ENCODE results near the gene GALNT7.

GALNT7 gene

GRCh38 chr4:173195109-173195508 is 26.5 kb downstream of the GALNT7 start:
- Histone ChIP-seq H2BK120ac (ENCODE audit: low read depth, low read length) (no peak overlapping the region), H3K79me1 (ENCODE audit: low read depth, low read length) (peaks cover 5% of the 10 kb centered on the region), H3K27ac (replicated peaks; ENCODE audit: low read length) (no peak overlapping the region), H2AK5ac (ENCODE audit: low read depth, low read length) (no peak overlapping the region), H2BK5ac (ENCODE audit: low read length) (no peak overlapping the region), H3K4me2 (ENCODE audit: insufficient read depth, low read length, poor library complexity, severe bottlenecking) (no peak overlapping the region), H2BK15ac (ENCODE audit: low read length) (no peak overlapping the region), H2BK12ac (ENCODE audit: low read length) (no peak overlapping the region), H3K9ac (ENCODE audit: low read depth, low read length, poor library complexity) (no peak overlapping the region), H3K4ac (ENCODE audit: low read length) (no peak overlapping the region), H3K9me3 (replicated peaks in 1 of 2; ENCODE audit: control insufficient read depth in 2 of 2, insufficient read depth in 1 of 2, low read depth in 1 of 2, low read length in 2 of 2) (no peaks in the 10 kb centered on the region), H3K4me1 (ENCODE audit: control insufficient read depth in 2 of 2, insufficient read depth in 1 of 2, low read depth in 1 of 2, low read length in 2 of 2) (peaks cover 1 to 16% of the 10 kb centered on the region in 2 donors), H4K91ac (ENCODE audit: low read depth, low read length, poor library complexity) (no peak overlapping the region), H2AFZ (ENCODE audit: low read length) (no peak overlapping the region), H3K27me3 (ENCODE audit: control insufficient read depth in 3 of 3, insufficient read depth in 3 of 3, low read depth in 1 of 3, low read length in 3 of 3) (no peaks in the 10 kb centered on the region), H3K4me3 (ENCODE audit: low read length in 2 of 2) (no peak overlapping the region), H3K23ac (ENCODE audit: low read depth, low read length, poor library complexity) (no peak overlapping the region), H3K14ac (ENCODE audit: low read length) (no peak overlapping the region), H3K36me3 (replicated peaks in 1 of 2; ENCODE audit: control insufficient read depth in 2 of 2, insufficient read depth in 2 of 2, low read length in 2 of 2) (no peaks in the 10 kb centered on the region), H4K8ac (ENCODE audit: low read depth, low read length) (no peak overlapping the region), H3K18ac (ENCODE audit: low read length) (no peak overlapping the region)
- no CpG with 5 or more reads among the region's 3 CpGs for WGBS, 2 donors (ENCODE audit: extremely low coverage in 2 of 2, insufficient read length in 2 of 2, insufficient replicate concordance in 1 of 2)
- no peak for DNase-seq (ENCODE audit: low spot score)

GRCh38 chr4:173199553-173199952 is 30.9 kb downstream of the GALNT7 start:
- H4K91ac ChIP-seq (ENCODE audit: low read depth, low read length, poor library complexity) = no peak overlapping the region
- no peak overlapping the region for H2BK15ac ChIP-seq (ENCODE audit: low read length)
- no peak overlapping the region for H3K4ac ChIP-seq (ENCODE audit: low read length)
- H3K4me2 ChIP-seq (ENCODE audit: insufficient read depth, low read length, poor library complexity, severe bottlenecking) = no peak overlapping the region
- H3K27ac ChIP-seq (replicated peaks; ENCODE audit: low read length) = no peak overlapping the region
- no peak overlapping the region for H3K4me3 ChIP-seq (ENCODE audit: low read length in 2 of 2)
- DNase-seq (ENCODE audit: low spot score) = no peak
- no peaks in the 10 kb centered on the region for H3K4me1 ChIP-seq (ENCODE audit: control insufficient read depth in 2 of 2, insufficient read depth in 1 of 2, low read depth in 1 of 2, low read length in 2 of 2)
- H2BK12ac ChIP-seq (ENCODE audit: low read length) = no peak overlapping the region
- H3K14ac ChIP-seq (ENCODE audit: low read length) = no peak overlapping the region
- H4K8ac ChIP-seq (ENCODE audit: low read depth, low read length) = no peak overlapping the region
- peaks cover 1 to 10% of the 10 kb centered on the region in 2 donors for H3K9me3 ChIP-seq (replicated peaks in 1 of 2; ENCODE audit: control insufficient read depth in 2 of 2, insufficient read depth in 1 of 2, low read depth in 1 of 2, low read length in 2 of 2)
- H3K79me1 ChIP-seq (ENCODE audit: low read depth, low read length) = peaks cover 5% of the 10 kb centered on the region
- no peak overlapping the region for H2AK5ac ChIP-seq (ENCODE audit: low read depth, low read length)
- no peak overlapping the region for H2BK5ac ChIP-seq (ENCODE audit: low read length)
- no peak overlapping the region for H2BK120ac ChIP-seq (ENCODE audit: low read depth, low read length)
- H2AFZ ChIP-seq (ENCODE audit: low read length) = no peak overlapping the region
- no peak overlapping the region for H3K23ac ChIP-seq (ENCODE audit: low read depth, low read length, poor library complexity)
- no CpG with 5 or more reads among the region's 4 CpGs for WGBS, 2 donors (ENCODE audit: extremely low coverage in 2 of 2, insufficient read length in 2 of 2, insufficient replicate concordance in 1 of 2)
- peaks cover 0 to 6% of the 10 kb centered on the region in 2 donors for H3K36me3 ChIP-seq (replicated peaks in 1 of 2; ENCODE audit: control insufficient read depth in 2 of 2, insufficient read depth in 2 of 2, low read length in 2 of 2)
- H3K27me3 ChIP-seq (ENCODE audit: control insufficient read depth in 3 of 3, insufficient read depth in 3 of 3, low read depth in 1 of 3, low read length in 3 of 3) = no peaks in the 10 kb centered on the region
- no peak overlapping the region for H3K9ac ChIP-seq (ENCODE audit: low read depth, low read length, poor library complexity)
- H3K18ac ChIP-seq (ENCODE audit: low read length) = no peak overlapping the region

GRCh38 chr4:173200103-173200884 is 31.7 kb downstream of the GALNT7 start:
- Histone ChIP-seq H3K14ac (ENCODE audit: low read length) (no peak overlapping the region), H3K4me2 (ENCODE audit: insufficient read depth, low read length, poor library complexity, severe bottlenecking) (no peak overlapping the region), H3K36me3 (replicated peaks in 1 of 2; ENCODE audit: control insufficient read depth in 2 of 2, insufficient read depth in 2 of 2, low read length in 2 of 2) (peaks cover 2 to 13% of the 10 kb centered on the region in 2 donors), H3K9ac (ENCODE audit: low read depth, low read length, poor library complexity) (no peak overlapping the region), H3K79me1 (ENCODE audit: low read depth, low read length) (peaks cover 8% of the 10 kb centered on the region), H3K4me1 (ENCODE audit: control insufficient read depth in 2 of 2, insufficient read depth in 1 of 2, low read depth in 1 of 2, low read length in 2 of 2) (no peaks in the 10 kb centered on the region), H3K27ac (replicated peaks; ENCODE audit: low read length) (no peak overlapping the region), H2BK5ac (ENCODE audit: low read length) (no peak overlapping the region), H3K23ac (ENCODE audit: low read depth, low read length, poor library complexity) (no peak overlapping the region), H2AFZ (ENCODE audit: low read length) (no peak overlapping the region), H2BK12ac (ENCODE audit: low read length) (no peak overlapping the region), H3K4ac (ENCODE audit: low read length) (no peak overlapping the region), H3K18ac (ENCODE audit: low read length) (no peak overlapping the region), H2BK120ac (ENCODE audit: low read depth, low read length) (no peak overlapping the region), H3K27me3 (ENCODE audit: control insufficient read depth in 3 of 3, insufficient read depth in 3 of 3, low read depth in 1 of 3, low read length in 3 of 3) (no peaks in the 10 kb centered on the region), H4K8ac (ENCODE audit: low read depth, low read length) (no peak overlapping the region), H3K4me3 (ENCODE audit: low read length in 2 of 2) (no peak overlapping the region), H3K9me3 (replicated peaks in 1 of 2; ENCODE audit: control insufficient read depth in 2 of 2, insufficient read depth in 1 of 2, low read depth in 1 of 2, low read length in 2 of 2) (peaks cover 4 to 17% of the 10 kb centered on the region in 2 donors), H2BK15ac (ENCODE audit: low read length) (no peak overlapping the region), H2AK5ac (ENCODE audit: low read depth, low read length) (no peak overlapping the region), H4K91ac (ENCODE audit: low read depth, low read length, poor library complexity) (no peak overlapping the region)
- WGBS, 2 donors (ENCODE audit: extremely low coverage in 2 of 2, insufficient read length in 2 of 2, insufficient replicate concordance in 1 of 2) = no CpG with 5 or more reads among the region's 4 CpGs
- no peak for DNase-seq (ENCODE audit: low spot score)

GRCh38 chr4:173202395-173202794 is 33.8 kb downstream of the GALNT7 start:
- Histone ChIP-seq H3K27ac (replicated peaks; ENCODE audit: low read length) (no peak overlapping the region), H3K79me1 (ENCODE audit: low read depth, low read length) (peaks cover 10% of the 10 kb centered on the region), H3K4ac (ENCODE audit: low read length) (no peak overlapping the region), H2BK15ac (ENCODE audit: low read length) (no peak overlapping the region), H3K23ac (ENCODE audit: low read depth, low read length, poor library complexity) (no peak overlapping the region), H3K9me3 (replicated peaks in 1 of 2; ENCODE audit: control insufficient read depth in 2 of 2, insufficient read depth in 1 of 2, low read depth in 1 of 2, low read length in 2 of 2) (peaks cover 4 to 18% of the 10 kb centered on the region in 2 donors), H4K91ac (ENCODE audit: low read depth, low read length, poor library complexity) (no peak overlapping the region), H3K4me3 (ENCODE audit: low read length in 2 of 2) (no peak overlapping the region), H2BK5ac (ENCODE audit: low read length) (no peak overlapping the region), H2BK12ac (ENCODE audit: low read length) (no peak overlapping the region), H3K4me2 (ENCODE audit: insufficient read depth, low read length, poor library complexity, severe bottlenecking) (no peak overlapping the region), H2AFZ (ENCODE audit: low read length) (no peak overlapping the region), H4K8ac (ENCODE audit: low read depth, low read length) (no peak overlapping the region), H3K18ac (ENCODE audit: low read length) (no peak overlapping the region), H3K14ac (ENCODE audit: low read length) (no peak overlapping the region), H3K4me1 (ENCODE audit: control insufficient read depth in 2 of 2, insufficient read depth in 1 of 2, low read depth in 1 of 2, low read length in 2 of 2) (no peaks in the 10 kb centered on the region), H3K9ac (ENCODE audit: low read depth, low read length, poor library complexity) (no peak overlapping the region), H3K36me3 (replicated peaks in 1 of 2; ENCODE audit: control insufficient read depth in 2 of 2, insufficient read depth in 2 of 2, low read length in 2 of 2) (peaks cover 2 to 15% of the 10 kb centered on the region in 2 donors), H3K27me3 (ENCODE audit: control insufficient read depth in 3 of 3, insufficient read depth in 3 of 3, low read depth in 1 of 3, low read length in 3 of 3) (no peaks in the 10 kb centered on the region), H2AK5ac (ENCODE audit: low read depth, low read length) (no peak overlapping the region), H2BK120ac (ENCODE audit: low read depth, low read length) (no peak overlapping the region)
- no CpG with 5 or more reads among the region's 3 CpGs for WGBS, 2 donors (ENCODE audit: extremely low coverage in 2 of 2, insufficient read length in 2 of 2, insufficient replicate concordance in 1 of 2)
- DNase-seq (ENCODE audit: low spot score) = no peak

Measured in neuronal stem cell (in vitro differentiated cells).